ENCODE data around the gene GALNT14. TPM values are rescaled to one million over a fixed set of nuclear protein-coding genes. Genes with fewer than 3 reads are reported as not detected.

Gene GALNT14
- total RNA-seq, 1 donor from 2014 or later = 1.7 TPM

- Histone ChIP-seq H3K9me3 (no peaks in the 10 kb centered on the region), H3K36me3 (no peaks in the 10 kb centered on the region), H3K4me3 (no peak overlapping the region), H3K27ac (no peak overlapping the region), H3K4me1 (no peaks in the 10 kb centered on the region), H3K27me3 (no peaks in the 10 kb centered on the region)
- TF ChIP-seq POLR2AphosphoS5 (IDR thresholded peaks at IDR 0.05; ENCODE audit: insufficient read depth in 1 of 2, low read depth in 1 of 2) (no peak), POLR2A (IDR thresholded peaks at IDR 0.05) (no peak)
- TF ChIP-seq, protein P1, sequence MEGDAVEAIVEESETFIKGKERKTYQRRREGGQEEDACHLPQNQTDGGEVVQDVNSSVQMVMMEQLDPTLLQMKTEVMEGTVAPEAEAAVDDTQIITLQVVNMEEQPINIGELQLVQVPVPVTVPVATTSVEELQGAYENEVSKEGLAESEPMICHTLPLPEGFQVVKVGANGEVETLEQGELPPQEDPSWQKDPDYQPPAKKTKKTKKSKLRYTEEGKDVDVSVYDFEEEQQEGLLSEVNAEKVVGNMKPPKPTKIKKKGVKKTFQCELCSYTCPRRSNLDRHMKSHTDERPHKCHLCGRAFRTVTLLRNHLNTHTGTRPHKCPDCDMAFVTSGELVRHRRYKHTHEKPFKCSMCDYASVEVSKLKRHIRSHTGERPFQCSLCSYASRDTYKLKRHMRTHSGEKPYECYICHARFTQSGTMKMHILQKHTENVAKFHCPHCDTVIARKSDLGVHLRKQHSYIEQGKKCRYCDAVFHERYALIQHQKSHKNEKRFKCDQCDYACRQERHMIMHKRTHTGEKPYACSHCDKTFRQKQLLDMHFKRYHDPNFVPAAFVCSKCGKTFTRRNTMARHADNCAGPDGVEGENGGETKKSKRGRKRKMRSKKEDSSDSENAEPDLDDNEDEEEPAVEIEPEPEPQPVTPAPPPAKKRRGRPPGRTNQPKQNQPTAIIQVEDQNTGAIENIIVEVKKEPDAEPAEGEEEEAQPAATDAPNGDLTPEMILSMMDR (IDR thresholded peaks at IDR 0.05) = no peak
- DNase-seq (ENCODE audit: extremely low spot score in 2 of 2) = no peak
- intact Hi-C loops (cut with DNase I) = no loop called here
Observed at GRCh38 chr2:30938196-30938595, 200.0 kb downstream of the GALNT14 start.

GRCh38 chr2:30936977-30937376, 201.3 kb downstream of the GALNT14 start:
- H3K4me3 ChIP-seq = no peak overlapping the region
- H3K4me1 ChIP-seq = no peaks in the 10 kb centered on the region
- DNase-seq (ENCODE audit: extremely low spot score in 2 of 2) = no peak
- no peaks in the 10 kb centered on the region for H3K27me3 ChIP-seq
- TF ChIP-seq, protein P1 (IDR thresholded peaks at IDR 0.05) = no peak
- TF ChIP-seq POLR2A (IDR thresholded peaks at IDR 0.05) (no peak), POLR2AphosphoS5 (IDR thresholded peaks at IDR 0.05; ENCODE audit: insufficient read depth in 1 of 2, low read depth in 1 of 2) (no peak)
- no peaks in the 10 kb centered on the region for H3K36me3 ChIP-seq
- intact Hi-C loops (cut with DNase I) = no loop called here
- H3K27ac ChIP-seq = no peak overlapping the region
- no peaks in the 10 kb centered on the region for H3K9me3 ChIP-seq

GRCh38 chr2:30935795-30936194, 202.4 kb downstream of the GALNT14 start:
- Histone ChIP-seq H3K9me3 (no peaks in the 10 kb centered on the region), H3K4me3 (no peak overlapping the region), H3K36me3 (no peaks in the 10 kb centered on the region), H3K27ac (no peak overlapping the region), H3K27me3 (no peaks in the 10 kb centered on the region), H3K4me1 (no peaks in the 10 kb centered on the region)
- intact Hi-C loops (cut with DNase I) = no loop called here
- TF ChIP-seq POLR2A (IDR thresholded peaks at IDR 0.05) (no peak), POLR2AphosphoS5 (IDR thresholded peaks at IDR 0.05; ENCODE audit: insufficient read depth in 1 of 2, low read depth in 1 of 2) (no peak)
- TF ChIP-seq, protein P1 (IDR thresholded peaks at IDR 0.05) = no peak
- DNase-seq (ENCODE audit: extremely low spot score in 2 of 2) = no peak

GRCh38 chr2:30934066-30934465, 204.2 kb downstream of the GALNT14 start:
- H3K4me1 ChIP-seq = no peaks in the 10 kb centered on the region
- TF ChIP-seq, protein P1 (IDR thresholded peaks at IDR 0.05) = no peak
- TF ChIP-seq POLR2AphosphoS5 (IDR thresholded peaks at IDR 0.05; ENCODE audit: insufficient read depth in 1 of 2, low read depth in 1 of 2) (no peak), POLR2A (IDR thresholded peaks at IDR 0.05) (no peak)
- H3K27ac ChIP-seq = no peak overlapping the region
- intact Hi-C loops (cut with DNase I) = no loop called here
- H3K36me3 ChIP-seq = no peaks in the 10 kb centered on the region
- no peak overlapping the region for H3K4me3 ChIP-seq
- DNase-seq (ENCODE audit: extremely low spot score in 2 of 2) = no peak
- no peaks in the 10 kb centered on the region for H3K9me3 ChIP-seq
- H3K27me3 ChIP-seq = no peaks in the 10 kb centered on the region

- Histone ChIP-seq H3K4me3 (no peak overlapping the region), H3K27me3 (no peaks in the 10 kb centered on the region), H3K27ac (no peak overlapping the region), H3K4me1 (no peaks in the 10 kb centered on the region), H3K9me3 (no peaks in the 10 kb centered on the region), H3K36me3 (no peaks in the 10 kb centered on the region)
- TF ChIP-seq POLR2AphosphoS5 (IDR thresholded peaks at IDR 0.05; ENCODE audit: insufficient read depth in 1 of 2, low read depth in 1 of 2) (no peak), POLR2A (IDR thresholded peaks at IDR 0.05) (no peak)
- TF ChIP-seq, protein P1 (IDR thresholded peaks at IDR 0.05) = no peak
- DNase-seq (ENCODE audit: extremely low spot score in 2 of 2) = no peak
- intact Hi-C loops (cut with DNase I) = no loop called here
Observed at GRCh38 chr2:30933496-30933895, 204.7 kb downstream of the GALNT14 start.

All from vagina (tissue), 2 donors.